Activated CD4-positive, alpha-beta T cell treated with anti-CD3 and anti-CD28 coated beads for 1 hour (primary cell): Measurements from ENCODE around the gene ACOT6.
"Not testable (repeated sequence)": the region's sequence is repeated elsewhere in the genome, so short reads cannot be mapped to it uniquely, and the experiment has no call there.

Experiments used
- DNase-seq: peaks from one replicate; pipeline ENCODE4 v3.0.0-alpha.2; 2020

Gene ACOT6

DNA sequence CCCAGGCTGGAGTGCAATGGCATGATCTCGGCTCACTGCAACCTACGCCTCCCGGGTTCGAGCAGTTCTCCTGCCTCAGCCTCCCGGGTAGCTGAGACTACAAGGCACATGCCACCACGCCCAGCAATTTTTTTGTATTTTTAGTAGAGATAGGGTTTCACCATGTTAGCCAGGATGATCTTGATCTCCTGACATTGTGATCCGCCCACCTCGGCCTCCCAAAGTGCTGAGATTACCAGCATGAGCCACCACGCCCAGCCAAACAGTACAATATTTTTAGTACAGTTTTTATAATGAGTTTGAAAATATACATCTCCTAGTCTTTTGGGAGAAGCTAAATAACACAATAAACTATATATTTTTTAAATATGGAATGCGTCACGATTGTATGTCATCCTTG is 46.9 kb downstream of the ACOT6 start:
- DNase-seq, result not testable (repeated sequence)

DNA sequence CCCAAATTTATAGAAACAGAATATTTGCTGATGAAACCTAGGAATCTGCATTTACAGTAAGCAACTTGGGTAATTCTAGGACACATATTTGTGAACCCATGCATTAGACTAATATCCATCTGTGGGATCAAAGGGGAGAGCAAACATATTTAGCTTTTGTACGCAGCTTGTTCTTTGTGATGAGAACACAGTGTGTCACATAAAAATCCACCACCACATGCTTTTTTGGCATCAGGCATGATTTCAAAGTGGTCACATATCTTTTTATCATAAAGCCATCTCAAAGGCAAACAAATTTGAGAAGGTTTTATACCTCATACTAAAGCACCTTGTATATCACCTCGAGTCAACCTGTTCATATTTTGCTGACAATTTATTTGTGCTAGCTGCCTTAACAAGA is 48.2 kb downstream of the ACOT6 start:
- no peak for DNase-seq

DNA sequence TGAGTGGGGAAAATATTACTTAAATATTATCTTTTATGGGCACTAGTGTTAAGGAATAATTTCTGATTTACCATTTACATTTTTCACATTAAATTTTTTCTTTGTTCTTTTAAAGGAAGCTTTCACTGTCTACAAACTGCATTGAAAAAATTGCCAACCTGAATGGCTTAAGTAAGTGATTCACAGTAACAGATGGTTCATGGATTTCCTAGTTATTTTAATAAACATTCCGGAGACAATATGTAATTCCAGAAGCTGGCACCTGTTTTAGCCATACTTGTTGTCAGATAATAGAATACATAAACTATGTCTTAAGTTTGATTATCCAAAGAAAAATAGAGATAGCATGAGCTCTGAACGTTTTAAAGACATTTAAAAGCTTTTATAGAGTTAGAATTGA is 49.6 kb downstream of the ACOT6 start:
- DNase-seq, result no peak

DNA sequence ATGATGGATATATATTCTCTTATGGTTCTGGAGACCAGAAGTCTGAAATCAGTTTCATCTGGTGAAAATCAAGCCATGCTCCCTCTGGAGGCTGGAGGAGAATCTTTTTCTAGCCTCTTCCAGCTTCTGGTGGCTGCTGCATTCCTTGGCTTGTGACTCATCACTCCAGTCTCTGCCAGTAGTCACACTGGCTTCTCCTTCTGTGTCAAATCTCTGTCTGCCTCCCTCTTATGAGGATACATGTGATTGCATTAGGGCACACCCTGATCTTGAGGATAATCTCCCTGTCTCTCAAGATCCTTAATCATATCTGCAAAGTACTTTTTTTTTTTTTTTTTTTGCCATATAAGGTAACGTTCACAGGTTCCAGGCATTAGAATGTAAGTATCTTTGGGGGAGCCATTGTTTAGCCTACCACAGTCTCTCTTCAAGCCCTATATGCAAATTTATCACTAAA is 50.2 kb downstream of the ACOT6 start:
- no peak for DNase-seq

DNA sequence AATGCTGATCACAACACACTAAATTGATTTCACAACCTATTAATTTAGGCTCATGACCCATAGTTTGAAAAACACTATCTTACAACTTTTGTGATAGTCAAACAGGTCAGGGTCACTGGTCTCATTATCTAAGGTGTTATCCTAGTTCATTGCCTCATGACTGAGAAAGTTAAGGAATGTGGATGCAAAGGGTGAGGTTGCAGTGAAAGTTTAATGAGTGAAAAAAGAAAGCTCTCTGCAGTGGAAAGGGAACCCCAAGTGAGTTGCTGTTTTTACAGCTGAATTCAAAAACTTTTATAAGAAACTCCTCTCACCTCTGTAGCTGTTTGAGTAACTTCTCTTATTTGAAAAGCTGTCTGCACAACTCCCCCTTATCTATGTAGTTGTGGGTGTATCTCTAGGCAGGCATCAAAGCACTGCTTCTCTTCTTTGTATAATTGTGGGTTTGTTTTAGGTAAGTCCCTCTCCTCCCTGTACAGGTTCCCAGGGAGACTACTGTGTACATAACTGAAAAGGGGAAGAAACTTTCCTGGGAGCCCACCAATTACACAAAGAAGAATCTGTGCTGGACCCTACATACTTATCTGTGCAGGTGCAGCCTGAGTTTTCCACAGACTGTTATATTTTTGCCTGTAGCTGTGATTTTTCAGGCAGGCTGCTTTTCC is 51.4 kb downstream of the ACOT6 start:
- DNase-seq, result no peak

DNA sequence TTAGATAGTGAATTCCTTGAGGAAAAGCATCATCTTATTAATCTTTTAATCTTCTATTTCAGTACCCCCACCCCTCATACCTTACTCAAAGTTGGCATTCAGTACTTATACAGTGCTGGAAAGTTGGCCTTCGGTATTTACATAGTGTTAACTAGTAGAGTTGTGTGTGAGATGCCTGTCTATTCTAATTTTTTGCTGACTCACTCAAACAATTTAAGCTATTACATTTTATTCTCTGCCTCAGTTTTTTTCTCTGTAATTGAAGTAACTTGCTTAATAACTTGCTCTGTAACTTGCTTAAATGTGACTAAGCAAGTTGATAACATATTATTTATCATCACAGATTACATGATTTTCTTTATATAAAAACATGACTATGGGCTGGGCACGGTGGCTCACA is 52.8 kb downstream of the ACOT6 start:
- DNase-seq, result no peak

DNA sequence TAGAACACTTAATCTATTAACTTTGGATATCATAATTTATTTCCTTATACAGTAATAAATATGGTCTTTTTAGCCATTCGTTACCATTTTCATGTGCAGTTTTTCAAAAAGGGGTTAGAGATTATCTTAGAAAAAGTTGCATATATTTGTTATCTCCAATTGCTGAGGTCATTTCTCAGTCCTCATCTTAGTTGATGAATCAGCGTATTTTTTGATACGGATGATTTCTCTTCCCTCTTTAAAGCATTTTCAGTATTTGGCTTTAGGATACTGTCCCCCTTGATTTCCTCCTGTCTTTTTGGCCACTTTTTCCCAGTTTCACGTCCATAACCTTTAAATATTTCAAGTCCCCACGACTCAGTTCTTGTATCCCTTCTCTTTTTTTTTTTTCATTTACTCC is 54.3 kb downstream of the ACOT6 start:
- no peak for DNase-seq

DNA sequence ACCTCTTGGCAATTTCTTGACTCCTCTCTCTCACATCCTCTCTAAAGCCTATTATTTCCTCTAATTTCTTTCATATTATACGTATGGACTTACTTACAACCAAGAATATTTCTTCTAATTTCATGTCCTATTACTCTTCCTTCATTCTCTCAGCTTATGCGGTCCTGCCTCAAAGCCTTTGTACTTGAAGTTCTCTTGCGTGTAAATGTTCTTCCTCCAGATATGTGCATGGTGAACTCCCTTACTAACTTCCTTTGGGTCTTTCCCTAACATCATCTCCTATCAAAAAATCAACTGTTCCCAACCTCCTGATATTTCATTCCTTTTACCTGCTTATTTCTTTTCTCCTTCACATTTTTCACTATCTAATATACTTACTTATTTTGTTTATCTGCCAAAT is 55.5 kb downstream of the ACOT6 start:
- no peak for DNase-seq
